Measurements from ENCODE around the gene FARS2.

DNA sequence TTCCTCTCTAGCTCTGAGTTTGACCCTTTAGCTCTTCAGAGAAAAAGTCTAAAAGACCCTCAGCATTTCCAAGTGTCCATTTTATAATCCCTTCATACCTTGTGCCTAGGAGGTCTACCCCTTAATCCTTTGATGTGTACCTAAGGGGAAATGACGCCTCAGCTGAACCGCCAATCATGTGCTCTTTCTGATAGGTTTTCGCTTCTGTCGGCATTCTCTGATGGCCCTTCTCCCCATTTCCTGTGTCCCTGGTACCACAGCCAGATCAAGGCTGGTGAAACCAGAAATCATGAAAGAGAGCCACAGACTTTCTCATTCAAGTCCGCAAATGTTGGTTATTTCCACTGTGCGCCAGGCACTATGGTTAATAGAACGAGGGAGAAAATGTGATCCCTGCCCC lies 333.9 kb downstream of the FARS2 start:
- TF ChIP-seq, protein P1, sequence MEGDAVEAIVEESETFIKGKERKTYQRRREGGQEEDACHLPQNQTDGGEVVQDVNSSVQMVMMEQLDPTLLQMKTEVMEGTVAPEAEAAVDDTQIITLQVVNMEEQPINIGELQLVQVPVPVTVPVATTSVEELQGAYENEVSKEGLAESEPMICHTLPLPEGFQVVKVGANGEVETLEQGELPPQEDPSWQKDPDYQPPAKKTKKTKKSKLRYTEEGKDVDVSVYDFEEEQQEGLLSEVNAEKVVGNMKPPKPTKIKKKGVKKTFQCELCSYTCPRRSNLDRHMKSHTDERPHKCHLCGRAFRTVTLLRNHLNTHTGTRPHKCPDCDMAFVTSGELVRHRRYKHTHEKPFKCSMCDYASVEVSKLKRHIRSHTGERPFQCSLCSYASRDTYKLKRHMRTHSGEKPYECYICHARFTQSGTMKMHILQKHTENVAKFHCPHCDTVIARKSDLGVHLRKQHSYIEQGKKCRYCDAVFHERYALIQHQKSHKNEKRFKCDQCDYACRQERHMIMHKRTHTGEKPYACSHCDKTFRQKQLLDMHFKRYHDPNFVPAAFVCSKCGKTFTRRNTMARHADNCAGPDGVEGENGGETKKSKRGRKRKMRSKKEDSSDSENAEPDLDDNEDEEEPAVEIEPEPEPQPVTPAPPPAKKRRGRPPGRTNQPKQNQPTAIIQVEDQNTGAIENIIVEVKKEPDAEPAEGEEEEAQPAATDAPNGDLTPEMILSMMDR (conservative IDR thresholded peaks at IDR 0.05 in 1 of 2, IDR thresholded peaks at IDR 0.05 in 1 of 2; ENCODE audit: low read depth in 1 of 2, low read length in 2 of 2), result no peak
- TF ChIP-seq EZH2 (IDR thresholded peaks at IDR 0.05; ENCODE audit: low read length, missing control alignments), result no peak

Measured in fibroblast of lung (primary cell).